PC-9 (cell line): Measurements from ENCODE around the gene ARPP21. TPM values are rescaled to one million over a fixed set of nuclear protein-coding genes. Genes with fewer than 3 reads are reported as not detected.

Experiments used
- BruUV-seq: library from RNA; stranded (reverse); fragments of 400-500 nt; replicated peaks from 2 replicates; lab custom pipeline; 2021; lab: Mats Ljungman, UMichigan
- CTCF ChIA-PET: fragments of 300-600 bp; sonication (Branson Sonifier 250); formaldehyde crosslinking; loops from one replicate; lab custom pipeline; 2022; ENCODE audit warnings: antibody characterized with exemption; lab: Charles Lee
- POLR2A ChIA-PET: fragments of 300-600 bp; sonication (Branson Sonifier 250); formaldehyde crosslinking; loops from one replicate; lab custom pipeline; 2022; ENCODE audit warnings: antibody characterized with exemption; ENCODE audit not compliant: unreplicated experiment; lab: Charles Lee
- DNase-seq, 2 experiments: peaks; one replicate each; pipeline versions ENCODE4 v3.0.0 to v3.0.0-alpha.2; 2015 to 2022; ENCODE audit warnings: mixed read lengths in 1 of 2
- H2AFZ ChIP-seq: fragments of 200-600 bp; sonication (generic); 2 replicates; pipeline ENCODE4 v1.8.1; 2017; ENCODE audit warnings: antibody characterized with exemption
- H3F3A ChIP-seq: fragments of 200-600 bp; sonication (generic); 2 replicates; pipeline ENCODE4 v1.8.1; 2017; ENCODE audit warnings: antibody characterized with exemption, mild to moderate bottlenecking, low read depth; ENCODE audit not compliant: insufficient read depth
- H3K27ac ChIP-seq: fragments of 200-600 bp; sonication (generic); 2 replicates; pipeline ENCODE4 v1.6.1; 2016; ENCODE audit warnings: mixed run types
- H3K27me3 ChIP-seq: fragments of 200-600 bp; sonication (generic); 2 replicates; pipeline ENCODE4 v1.6.1; 2016; ENCODE audit warnings: low read depth, mixed run types; ENCODE audit not compliant: insufficient read depth
- H3K36me3 ChIP-seq: fragments of 200-600 bp; sonication (generic); 2 replicates; pipeline ENCODE4 v1.6.1; 2016; ENCODE audit warnings: low read depth, mixed run types
- H3K4me1 ChIP-seq: fragments of 200-600 bp; sonication (generic); replicated peaks from 2 replicates; pipeline ENCODE4 v1.6.1; 2016; ENCODE audit warnings: mixed run types; ENCODE audit not compliant: insufficient read depth
- H3K4me2 ChIP-seq: fragments of 200-600 bp; sonication (generic); 2 replicates; pipeline ENCODE4 v1.6.1; 2017; ENCODE audit warnings: mixed run types
- H3K4me3 ChIP-seq: fragments of 200-600 bp; sonication (generic); 2 replicates; pipeline ENCODE4 v1.6.1; 2016; ENCODE audit warnings: mixed run types
- H3K79me2 ChIP-seq: fragments of 200-600 bp; sonication (generic); 2 replicates; pipeline ENCODE4 v1.6.1; 2017; ENCODE audit warnings: low read depth, mixed run types
- H3K9me2 ChIP-seq: fragments of 200-600 bp; sonication (generic); 2 replicates; pipeline ENCODE4 v1.8.1; 2017; ENCODE audit warnings: mild to moderate bottlenecking; ENCODE audit not compliant: insufficient read depth
- H3K9me3 ChIP-seq: fragments of 200-600 bp; sonication (generic); 2 replicates; pipeline ENCODE4 v1.8.1; 2016; ENCODE audit warnings: low read depth; ENCODE audit not compliant: insufficient read depth
- H4K20me1 ChIP-seq: fragments of 200-600 bp; sonication (generic); 2 replicates; pipeline ENCODE4 v1.8.1; 2017; ENCODE audit not compliant: insufficient read depth
- CTCF ChIP-seq: fragments of 200-600 bp; sonication (generic); conservative IDR thresholded peaks from 2 replicates; pipeline ENCODE4 v1.6.1; 2017; ENCODE audit warnings: mixed run types, antibody characterized with exemption, mild to moderate bottlenecking, moderate library complexity
- EZH2 ChIP-seq: fragments of 200-600 bp; sonication (generic); IDR thresholded peaks from 2 replicates; pipeline ENCODE4 v1.8.0; 2017; ENCODE audit warnings: antibody characterized with exemption, low read depth
- intact Hi-C: fragments of 100-400 bp; cut with micrococcal nuclease; formaldehyde crosslinking; loops from one replicate; pipeline ENCODE4 v1.10.0; 2022; ENCODE audit not compliant: unreplicated experiment
- total RNA-seq: library from RNA; stranded (reverse); gene quantifications from 2 replicates; pipeline ENCODE4 v1.2.3, GENCODE V29; 2021

The ARPP21 gene
- total RNA-seq, 1 experiment from 2014 or later: not detected

- H3K27ac ChIP-seq: no peak overlapping the region
- no peak for TF ChIP-seq CTCF
- H3K27me3 ChIP-seq: peaks cover 8% of the 10 kb centered on the region; the same call in 1 of the 2 replicates
- H3F3A ChIP-seq: no peaks in the 10 kb centered on the region
- no peaks in the 10 kb centered on the region for H3K36me3 ChIP-seq
- H3K79me2 ChIP-seq: no peaks in the 10 kb centered on the region
- ChIA-PET CTCF (no interaction called here), POLR2A (no interaction called here)
- H4K20me1 ChIP-seq: no peaks in the 10 kb centered on the region
- no peaks in the 10 kb centered on the region for H3K9me2 ChIP-seq
- H2AFZ ChIP-seq: no peak overlapping the region
- H3K4me3 ChIP-seq: no peak overlapping the region
- no peaks in the 10 kb centered on the region for H3K9me3 ChIP-seq
- no peak for DNase-seq
- intact Hi-C loops: no loop called here
- no peak overlapping the region for H3K4me2 ChIP-seq
- no TSS peak for BruUV-seq
- H3K4me1 ChIP-seq: no peaks in the 10 kb centered on the region
These were observed 122.0 kb downstream of the ARPP21 start for GRCh38 chr3:35761311-35761710.

DNA sequence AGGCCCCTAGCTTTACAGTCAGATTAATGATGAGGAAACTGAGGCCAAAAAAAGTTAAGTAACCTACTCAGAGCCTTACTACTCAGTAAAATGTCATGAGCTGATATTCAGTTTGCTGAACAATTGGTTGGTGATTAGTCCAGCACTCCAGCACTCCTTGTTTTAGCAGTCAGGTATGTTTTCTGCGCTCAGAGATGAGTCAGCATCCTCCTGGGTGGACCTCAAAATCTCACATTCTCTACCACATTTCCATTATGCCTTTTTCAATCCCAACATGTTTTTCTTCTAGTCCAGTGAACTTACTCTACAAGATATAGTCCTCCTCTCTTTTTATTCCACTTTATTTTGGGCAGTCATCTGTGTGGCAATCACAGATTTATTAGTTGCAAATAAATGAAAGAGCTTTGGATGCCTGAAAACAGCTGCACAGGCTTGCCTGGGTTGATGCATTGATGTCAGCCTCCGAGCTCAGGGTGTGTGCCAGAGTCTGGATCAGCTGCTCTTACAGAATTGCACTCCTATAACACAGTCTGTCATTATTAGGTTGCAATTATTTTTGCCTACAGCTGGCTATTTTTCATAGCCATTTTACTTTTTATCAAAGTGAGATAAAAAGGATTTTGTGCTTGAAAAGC, 133.2 kb downstream of the ARPP21 start:
- H3K36me3 ChIP-seq: no peaks in the 10 kb centered on the region
- intact Hi-C loops: no loop called here
- ChIA-PET POLR2A (no interaction called here), CTCF (interaction anchor here (0.6 kb wide), 1 partner anchor 136 kb away, joined by 5 read pairs; no protein-coding TSS in a partner anchor)
- H3K4me2 ChIP-seq: no peak overlapping the region
- BruUV-seq: no TSS peak
- no peak overlapping the region for H2AFZ ChIP-seq
- DNase-seq: no peak
- H3K4me3 ChIP-seq: no peak overlapping the region
- no peaks in the 10 kb centered on the region; the same call in 1 of the 2 replicates for H3K27me3 ChIP-seq
- no peaks in the 10 kb centered on the region for H4K20me1 ChIP-seq
- no peak overlapping the region for H3K27ac ChIP-seq
- no peaks in the 10 kb centered on the region for H3K4me1 ChIP-seq
- H3K9me2 ChIP-seq: no peaks in the 10 kb centered on the region
- no peak for TF ChIP-seq EZH2
- TF ChIP-seq CTCF: no peak
- H3F3A ChIP-seq: no peaks in the 10 kb centered on the region
- no peaks in the 10 kb centered on the region for H3K9me3 ChIP-seq
- no peaks in the 10 kb centered on the region for H3K79me2 ChIP-seq

DNA sequence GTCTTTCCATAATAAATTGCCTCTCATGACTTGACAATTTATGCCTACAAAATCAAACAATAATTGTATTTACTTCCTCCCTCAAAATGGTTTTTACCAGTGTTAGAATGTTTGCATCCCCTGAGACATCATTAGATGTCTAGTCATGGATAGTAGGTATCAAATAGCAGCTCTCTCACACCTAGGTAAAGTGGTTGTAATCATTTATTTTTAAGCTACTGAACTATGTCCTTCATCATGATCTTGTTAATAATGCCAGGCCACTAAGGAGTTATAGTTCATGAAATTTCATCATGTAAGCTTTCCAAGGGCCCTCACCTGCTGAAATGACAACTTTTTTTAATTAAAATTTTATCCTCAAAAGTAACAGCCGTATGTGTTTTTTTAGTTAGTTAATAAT, 134.1 kb downstream of the ARPP21 start:
- BruUV-seq: no TSS peak
- POLR2A ChIA-PET: no interaction called here
- H2AFZ ChIP-seq: no peak overlapping the region

More for the DNA sequence above, 134.1 kb downstream of the ARPP21 start:
- H3K9me3 ChIP-seq: no peaks in the 10 kb centered on the region
- H3K4me1 ChIP-seq: no peaks in the 10 kb centered on the region
- H3K36me3 ChIP-seq: no peaks in the 10 kb centered on the region
- TF ChIP-seq CTCF (no peak), EZH2 (no peak)
- no peaks in the 10 kb centered on the region for H3F3A ChIP-seq
- no peak overlapping the region for H3K4me2 ChIP-seq
- no peak for DNase-seq
- no peaks in the 10 kb centered on the region for H4K20me1 ChIP-seq
- no peaks in the 10 kb centered on the region; the same call in 1 of the 2 replicates for H3K27me3 ChIP-seq
- intact Hi-C loops: no loop called here
- no peak overlapping the region for H3K4me3 ChIP-seq
- H3K27ac ChIP-seq: no peak overlapping the region
- no peaks in the 10 kb centered on the region for H3K9me2 ChIP-seq
- H3K79me2 ChIP-seq: no peaks in the 10 kb centered on the region
- CTCF ChIA-PET: no interaction called here
